ENCODE results near the gene RTN4IP1. TPM values are rescaled to one million over a fixed set of nuclear protein-coding genes. Genes with fewer than 3 reads are reported as not detected.

RTN4IP1 gene
- total and polyA plus RNA-seq, 9 of the 15 experiments (the other 6 are each of a cell fraction or from before 2014, with no cell fraction given), result 17.9 to 46.0 (median 22.2) TPM

- WGBS (ENCODE audit: insufficient coverage, low coverage, missing lambda C conversion rate), result 75% methylated on average over 4 of the region's 4 CpGs
Observed at GRCh38 chr6:106586815-106587415, 42.4 kb downstream of the RTN4IP1 start.

More at GRCh38 chr6:106586815-106587415, 42.4 kb downstream of the RTN4IP1 start:
- Histone ChIP-seq H3K9ac (ENCODE audit: insufficient read depth in 1 of 2, low read depth in 2 of 2, low read length in 2 of 2) (no peak overlapping the region), H3K9me3 (replicated peaks; ENCODE audit: control insufficient read depth, insufficient read depth, low read depth, low read length) (no peaks in the 10 kb centered on the region), H3K4me3 (no peak overlapping the region), H3K4me2 (ENCODE audit: insufficient read depth, low read length) (no peak overlapping the region), H3K36me3 (ENCODE audit: control insufficient read depth, insufficient read depth, low read length) (peaks cover 54% of the 10 kb centered on the region), H4K20me1 (replicated peaks; ENCODE audit: control insufficient read depth, insufficient read depth, low read length) (no peaks in the 10 kb centered on the region), H3K4me1 (replicated peaks in 1 of 2; ENCODE audit: control insufficient read depth in 2 of 2, insufficient read depth in 2 of 2, low read length in 2 of 2) (no peaks in the 10 kb centered on the region), H3K9me1 (ENCODE audit: control insufficient read depth, insufficient read depth, low read length) (no peaks in the 10 kb centered on the region), H3K27me3 (ENCODE audit: control insufficient read depth in 2 of 2, insufficient read depth in 2 of 2, low read length in 2 of 2) (no peaks in the 10 kb centered on the region), H3K79me2 (ENCODE audit: control insufficient read depth, insufficient read depth, low read length) (no peaks in the 10 kb centered on the region), H2AFZ (ENCODE audit: low read depth, low read length) (no peak overlapping the region), H3K27ac (ENCODE audit: extremely low read depth, low read depth, low read length) (no peak overlapping the region)
- no peak for FAIRE-seq
- TF ChIP-seq USF2 (CRISPR knock-in tag; IDR thresholded peaks at IDR 0.05) (no peak), NFIX (CRISPR knock-in tag; IDR thresholded peaks at IDR 0.05; ENCODE audit: low read depth) (no peak), OTX1 (CRISPR knock-in tag; IDR thresholded peaks at IDR 0.05) (no peak), STAG1 (CRISPR knock-in tag; IDR thresholded peaks at IDR 0.05; ENCODE audit: borderline replicate concordance) (no peak), TSHZ1 (CRISPR knock-in tag; IDR thresholded peaks at IDR 0.05) (no peak), ZKSCAN8 (CRISPR knock-in tag; IDR thresholded peaks at IDR 0.05) (no peak), CREB1 (IDR thresholded peaks at IDR 0.05) (no peak), CREB1 (CRISPR knock-in tag; IDR thresholded peaks at IDR 0.05) (no peak), ZNF324 (CRISPR knock-in tag; IDR thresholded peaks at IDR 0.05) (no peak), MYBL2 (IDR thresholded peaks at IDR 0.05; ENCODE audit: low read depth) (no peak), MYBL2 (CRISPR knock-in tag; IDR thresholded peaks at IDR 0.05; ENCODE audit: borderline replicate concordance) (no peak), BRF1 (IDR thresholded peaks at IDR 0.05; ENCODE audit: borderline replicate concordance, extremely low read depth, insufficient read length) (no peak), ETV6 (IDR thresholded peaks at IDR 0.05; ENCODE audit: borderline replicate concordance in 1 of 2, low read depth in 2 of 2, low read length in 1 of 2) (no peak), ETV6 (CRISPR knock-in tag; IDR thresholded peaks at IDR 0.05; ENCODE audit: borderline replicate concordance) (no peak), SIN3A (IDR thresholded peaks at IDR 0.05; ENCODE audit: borderline replicate concordance in 2 of 2, control insufficient read depth in 1 of 2, low read depth in 2 of 2, low read length in 2 of 2) (no peak)
- in situ Hi-C loops (cut with MboI) (no loop called here), intact Hi-C loops (cut with micrococcal nuclease) (no loop called here)
- ATAC-seq, result no peak
- DNase-seq (ENCODE audit: extremely low read depth in 1 of 4, low spot score in 3 of 4), result no peak
- BruUV-seq (replicated peaks), result no TSS peak
- POLR2A ChIA-PET, result no interaction called here
- CTCF ChIA-PET (ENCODE audit: low intra/inter-chr PET ratio), result no interaction called here

All from K562 (cell line).